22Rv1 (cell line): ENCODE measurements around the gene SCAP.

Experiments
- ZFX ChIP-seq: fragments of 450-650 bp; IDR thresholded peaks from 2 replicates; pipeline ENCODE4 v1.6.1; 2017; ENCODE audit warnings: antibody characterized with exemption, borderline replicate concordance
- TF ChIP-seq, protein P1 (sequence below): fragments of 450-650 bp; IDR thresholded peaks from 2 replicates; pipeline ENCODE4 v1.5.1; 2017; ENCODE audit warnings: mild to moderate bottlenecking

DNA sequence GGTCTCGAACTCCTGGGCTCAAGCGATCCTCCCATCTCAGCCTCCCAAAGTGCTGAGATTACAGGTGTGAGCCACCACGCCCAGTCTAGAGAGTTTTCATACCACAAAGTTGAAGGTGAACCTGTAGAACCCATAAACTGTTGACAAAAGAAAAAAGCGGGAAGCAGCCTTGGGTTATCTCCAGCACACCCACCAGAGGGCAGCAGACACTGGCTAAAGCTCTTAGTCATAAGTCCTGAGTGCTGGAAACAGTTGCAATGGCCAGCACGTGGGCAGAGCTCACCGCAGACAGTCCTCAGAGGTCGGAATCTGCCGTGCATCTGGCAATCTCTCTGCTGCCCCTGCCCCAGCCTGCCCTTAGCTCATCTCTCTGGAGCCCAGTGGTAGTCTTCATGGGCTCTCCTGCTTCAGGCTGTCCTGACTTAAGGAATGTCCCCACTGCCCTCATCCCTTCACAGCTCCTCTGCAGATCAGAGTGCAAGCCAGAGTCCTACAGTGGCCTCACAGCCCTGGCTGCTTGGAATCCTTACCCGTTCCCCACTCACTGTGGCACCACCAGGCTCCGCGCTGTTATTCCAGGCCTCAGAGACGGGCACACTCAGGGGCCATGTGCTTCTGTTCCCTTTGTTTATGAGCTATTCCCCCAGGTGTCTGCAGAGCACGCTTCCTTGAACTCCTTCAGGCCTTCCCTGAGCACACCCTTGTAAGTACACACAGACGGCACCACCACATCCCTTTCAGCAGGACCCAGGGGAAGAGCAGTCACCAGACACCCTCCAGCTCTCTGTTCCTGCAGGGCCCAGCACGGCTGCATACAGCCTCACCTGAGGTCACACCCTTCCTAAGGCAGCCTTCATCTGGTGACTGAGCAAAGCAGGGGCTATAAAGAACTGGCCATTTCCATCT, 46.6 kb upstream of the SCAP start:
- TF ChIP-seq, protein P1, sequence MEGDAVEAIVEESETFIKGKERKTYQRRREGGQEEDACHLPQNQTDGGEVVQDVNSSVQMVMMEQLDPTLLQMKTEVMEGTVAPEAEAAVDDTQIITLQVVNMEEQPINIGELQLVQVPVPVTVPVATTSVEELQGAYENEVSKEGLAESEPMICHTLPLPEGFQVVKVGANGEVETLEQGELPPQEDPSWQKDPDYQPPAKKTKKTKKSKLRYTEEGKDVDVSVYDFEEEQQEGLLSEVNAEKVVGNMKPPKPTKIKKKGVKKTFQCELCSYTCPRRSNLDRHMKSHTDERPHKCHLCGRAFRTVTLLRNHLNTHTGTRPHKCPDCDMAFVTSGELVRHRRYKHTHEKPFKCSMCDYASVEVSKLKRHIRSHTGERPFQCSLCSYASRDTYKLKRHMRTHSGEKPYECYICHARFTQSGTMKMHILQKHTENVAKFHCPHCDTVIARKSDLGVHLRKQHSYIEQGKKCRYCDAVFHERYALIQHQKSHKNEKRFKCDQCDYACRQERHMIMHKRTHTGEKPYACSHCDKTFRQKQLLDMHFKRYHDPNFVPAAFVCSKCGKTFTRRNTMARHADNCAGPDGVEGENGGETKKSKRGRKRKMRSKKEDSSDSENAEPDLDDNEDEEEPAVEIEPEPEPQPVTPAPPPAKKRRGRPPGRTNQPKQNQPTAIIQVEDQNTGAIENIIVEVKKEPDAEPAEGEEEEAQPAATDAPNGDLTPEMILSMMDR = peak; percentile 88
- TF ChIP-seq ZFX = no peak
